Suprapubic skin (tissue), 4 donors: ENCODE results near the gene TMEM91. TPM values are rescaled to one million over a fixed set of nuclear protein-coding genes. Genes with fewer than 3 reads are reported as not detected.
A peak's percentile ranks its signal among the peaks of the same experiment; 100 is the strongest.

ENCODE experiments used
- DNase-seq, 2 donors: peaks; one replicate each; pipeline ENCODE4 v3.0.0-alpha.2; 2019; ENCODE audit warnings: low spot score in 2 of 2
- H3K27ac ChIP-seq: fragments of 200-600 bp; sonication (generic); one replicate; pipeline ENCODE4 v1.5.1; 2019
- H3K27me3 ChIP-seq: fragments of 200-600 bp; sonication (generic); one replicate; pipeline ENCODE4 v1.5.1; 2019
- H3K36me3 ChIP-seq: fragments of 200-600 bp; sonication (generic); one replicate; pipeline ENCODE4 v1.5.1; 2019
- H3K4me1 ChIP-seq: fragments of 200-600 bp; sonication (generic); one replicate; pipeline ENCODE4 v1.5.1; 2019
- H3K4me3 ChIP-seq: fragments of 200-600 bp; sonication (generic); one replicate; pipeline ENCODE4 v1.5.1; 2019; ENCODE audit warnings: mild to moderate bottlenecking
- H3K9me3 ChIP-seq: fragments of 200-600 bp; sonication (generic); one replicate; pipeline ENCODE4 v1.5.1; 2019
- CTCF ChIP-seq, 2 donors: fragments of 200-600 bp in 1 of 2; fragments of 450-650 bp in 1 of 2; sonication (generic) in 1 of 2; IDR thresholded peaks; one replicate each; pipeline ENCODE4 v1.5.1; 2016 to 2019; ENCODE audit warnings: antibody characterized with exemption in 2 of 2, mild to moderate bottlenecking in 1 of 2, moderate library complexity in 1 of 2
- EP300 ChIP-seq: sonication (generic); formaldehyde crosslinking; IDR thresholded peaks from one replicate; pipeline ENCODE4 v1.6.1; 2017; ENCODE audit warnings: antibody characterized with exemption
- POLR2A ChIP-seq, 2 donors: fragments of 450-650 bp; IDR thresholded peaks; one replicate each; pipeline ENCODE4 v1.6.1; 2017; ENCODE audit warnings: antibody characterized with exemption in 2 of 2, mild to moderate bottlenecking in 2 of 2, moderate library complexity in 2 of 2
- POLR2AphosphoS5 ChIP-seq, 3 donors: sonication (generic); formaldehyde crosslinking; IDR thresholded peaks; one replicate each; pipeline ENCODE4 v1.6.1; 2017; ENCODE audit warnings: antibody characterized with exemption in 3 of 3
- WGBS: methylation state at CpG from one replicate; pipeline ENCODE4 v1.1.5; 2018; 5-methylcytosine and 5-hydroxymethylcytosine counted together
- total RNA-seq, 4 donors: library from RNA; depleted of rRNA; stranded (reverse); fragments of >200 nt; gene quantifications; one replicate each; pipeline ENCODE4 v1.1.0, GENCODE V29; 2016

TMEM91 gene
- total RNA-seq, 4 donors from 2014 or later, result 29.6 to 109 (median 88.1) TPM

GRCh38 chr19:41359741-41360140 is 16.6 kb upstream of the TMEM91 start:
- WGBS, result 96% methylated on average over 1 of the region's 1 CpG

DNA sequence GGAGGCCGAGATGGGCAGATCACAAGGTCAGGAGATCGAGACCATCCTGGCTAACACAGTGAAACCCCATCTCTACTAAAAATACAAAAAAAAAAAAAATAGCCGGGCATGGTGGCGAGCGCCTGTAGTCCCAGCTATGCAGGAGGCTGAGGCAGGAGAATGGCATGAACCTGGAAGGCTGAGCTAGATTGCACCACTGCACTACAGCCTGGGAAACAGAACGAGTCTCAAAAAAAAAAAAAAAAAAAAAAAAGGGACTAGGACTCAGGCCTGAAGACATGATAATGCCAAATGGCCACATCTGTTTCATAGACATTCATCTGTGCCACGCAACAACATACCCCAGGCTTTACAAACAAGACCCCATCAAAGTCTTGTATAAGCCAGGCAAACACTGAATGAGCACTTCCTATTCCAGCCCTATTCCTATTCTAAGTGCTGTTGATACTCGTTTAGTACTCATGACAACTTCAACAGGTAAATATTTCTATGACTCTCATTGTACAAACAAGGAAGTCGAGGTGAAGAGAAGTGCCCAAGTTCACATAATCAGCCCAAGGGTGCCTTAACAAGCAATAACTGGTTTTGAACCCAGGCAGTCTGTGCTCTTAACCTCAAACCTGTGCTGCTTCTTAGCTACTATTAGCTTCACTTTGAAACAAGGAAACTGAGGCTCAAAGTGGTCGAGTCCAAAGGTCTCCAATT is 14.0 kb upstream of the TMEM91 start:
- H3K27me3 ChIP-seq, result no peaks in the 10 kb centered on the region
- no peak for TF ChIP-seq EP300
- TF ChIP-seq POLR2A (IDR thresholded peaks at IDR 0.05), result no peak
- TF ChIP-seq POLR2AphosphoS5 (IDR thresholded peaks at IDR 0.05), result no peak
- no peak for TF ChIP-seq CTCF (IDR thresholded peaks at IDR 0.05)
- DNase-seq, result no peak
- H3K27ac ChIP-seq, result no peak overlapping the region
- no peak overlapping the region for H3K4me3 ChIP-seq
- WGBS, result 72% methylated on average over 10 of the region's 10 CpGs
- no peaks in the 10 kb centered on the region for H3K36me3 ChIP-seq
- H3K9me3 ChIP-seq, result no peaks in the 10 kb centered on the region
- H3K4me1 ChIP-seq, result peaks cover 22% of the 10 kb centered on the region

More at GRCh38 chr19:41359741-41360140, 16.6 kb upstream of the TMEM91 start:
- DNase-seq, result no peak
- Histone ChIP-seq H3K36me3 (no peaks in the 10 kb centered on the region), H3K27me3 (no peaks in the 10 kb centered on the region), H3K4me1 (peaks cover 28% of the 10 kb centered on the region), H3K27ac (no peak overlapping the region), H3K4me3 (no peak overlapping the region), H3K9me3 (no peaks in the 10 kb centered on the region)
- no peak for TF ChIP-seq POLR2AphosphoS5 (IDR thresholded peaks at IDR 0.05)
- no peak for TF ChIP-seq EP300
- no peak for TF ChIP-seq CTCF (IDR thresholded peaks at IDR 0.05)
- no peak for TF ChIP-seq POLR2A (IDR thresholded peaks at IDR 0.05)

GRCh38 chr19:41363371-41363752 is 13.0 kb upstream of the TMEM91 start:
- Histone ChIP-seq H3K27ac (peak overlapping the region; percentile 99), H3K4me3 (peak overlapping the region; percentile 76), H3K27me3 (no peaks in the 10 kb centered on the region), H3K36me3 (no peaks in the 10 kb centered on the region), H3K4me1 (peaks cover 29% of the 10 kb centered on the region), H3K9me3 (no peaks in the 10 kb centered on the region)
- DNase-seq, result no peak
- WGBS, result 49% methylated on average over 6 of the region's 6 CpGs
- TF ChIP-seq POLR2A (IDR thresholded peaks at IDR 0.05) (no peak), EP300 (no peak), CTCF (IDR thresholded peaks at IDR 0.05) (no peak), POLR2AphosphoS5 (IDR thresholded peaks at IDR 0.05) (no peak)

DNA sequence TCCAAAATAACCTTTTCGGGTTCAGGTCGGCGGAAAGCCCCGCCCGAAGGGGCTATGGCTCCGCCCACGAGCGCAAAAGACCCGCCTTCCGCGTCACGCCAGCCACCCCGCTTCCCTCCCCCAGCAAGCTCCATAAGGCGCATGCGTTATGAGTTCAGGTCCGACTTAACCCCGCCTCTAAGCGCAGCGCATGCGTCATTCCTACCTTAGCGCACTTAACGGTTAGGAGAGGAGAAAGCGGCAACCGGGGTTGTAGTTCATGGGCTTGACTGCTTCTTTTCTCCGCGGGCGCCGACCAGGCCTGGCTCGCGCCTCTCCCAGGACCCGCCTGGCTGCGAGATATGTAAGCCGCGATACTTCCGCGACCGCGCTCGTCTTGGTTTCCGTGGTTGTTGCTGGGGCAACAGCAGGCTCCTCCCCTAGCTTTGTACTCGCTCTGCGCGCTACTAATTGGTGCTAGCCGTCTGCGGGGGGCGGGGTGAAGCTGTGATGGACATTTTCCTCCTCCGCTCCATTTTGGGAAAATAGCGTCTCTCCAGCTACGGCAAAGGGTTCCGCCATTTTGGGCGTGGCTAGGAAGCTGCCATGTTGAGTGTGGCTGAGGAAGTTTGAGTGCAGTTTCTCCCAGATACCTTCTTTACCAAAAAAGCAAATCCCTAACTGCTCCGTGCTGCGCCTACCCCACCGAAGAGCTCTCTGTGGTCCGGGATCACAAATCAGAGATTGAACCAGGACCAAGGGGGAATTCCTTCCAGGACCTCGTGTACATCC is 12.4 kb upstream of the TMEM91 start, which contains the start of gene B9D2:
B9D2 (minus strand) TSS at position 397 of the 771 bp plus-strand sequence. CDS start 630 bp downstream, outside the sequence.
- H3K4me3 ChIP-seq, result peak within 1 kb of the TSS; percentile 76
- no peaks in the 10 kb centered on the region for H3K27me3 ChIP-seq
- TF ChIP-seq CTCF (IDR thresholded peaks at IDR 0.05), result no peak
- peak in 2 of 3 donors; percentile 71 to 78 for TF ChIP-seq POLR2AphosphoS5 (IDR thresholded peaks at IDR 0.05)
- TF ChIP-seq POLR2A (IDR thresholded peaks at IDR 0.05), result peak; percentile 18 to 44
- TF ChIP-seq EP300, result no peak
- peak within 1 kb of the TSS; percentile 99 for H3K27ac ChIP-seq
- no peaks in the 10 kb centered on the region for H3K9me3 ChIP-seq
- H3K4me1 ChIP-seq, result peaks cover 31% of the 10 kb centered on the region
- H3K36me3 ChIP-seq, result no peaks in the 10 kb centered on the region
- WGBS, result under 1% methylated on average over 34 of the region's 56 CpGs
- DNase-seq, result peak; percentile 99
